Liver (tissue), 3 donors: ENCODE data around the gene EYA4.

Source experiments
- GABPA ChIP-seq, 2 donors: IDR thresholded peaks in 1 of 2; conservative IDR thresholded peaks in 1 of 2; 2 replicates each; pipeline ENCODE4 v1.6.1; 2016; ENCODE audit warnings: antibody characterized with exemption in 2 of 2, mild to moderate bottlenecking in 1 of 2, moderate library complexity in 1 of 2
- HNF4G ChIP-seq: IDR thresholded peaks from 2 replicates; pipeline ENCODE4 v1.6.1; 2016; ENCODE audit warnings: antibody characterized with exemption
- RXRA ChIP-seq, 2 donors: IDR thresholded peaks; 2 replicates each; pipeline ENCODE4 v1.6.1; 2017 to 2018; ENCODE audit warnings: antibody characterized with exemption in 2 of 2, mild to moderate bottlenecking in 1 of 2
- TF ChIP-seq, protein P1 (sequence below): fragments of 150-350 bp; IDR thresholded peaks from 2 replicates; pipeline ENCODE4 v1.5.1; 2017; ENCODE audit warnings: improper control_type of control experiment, low read depth, low read length; ENCODE audit not compliant: missing input control
- TF ChIP-seq, protein P2 (sequence below): IDR thresholded peaks from 2 replicates; pipeline ENCODE4 v1.6.1; 2016; ENCODE audit warnings: antibody characterized with exemption, mild to moderate bottlenecking
- TF ChIP-seq, protein P3 (sequence below): IDR thresholded peaks from 2 replicates; pipeline ENCODE4 v1.6.1; 2016; ENCODE audit warnings: antibody characterized with exemption
- donor health status: healthy.
- donor health status: healthy.

DNA sequence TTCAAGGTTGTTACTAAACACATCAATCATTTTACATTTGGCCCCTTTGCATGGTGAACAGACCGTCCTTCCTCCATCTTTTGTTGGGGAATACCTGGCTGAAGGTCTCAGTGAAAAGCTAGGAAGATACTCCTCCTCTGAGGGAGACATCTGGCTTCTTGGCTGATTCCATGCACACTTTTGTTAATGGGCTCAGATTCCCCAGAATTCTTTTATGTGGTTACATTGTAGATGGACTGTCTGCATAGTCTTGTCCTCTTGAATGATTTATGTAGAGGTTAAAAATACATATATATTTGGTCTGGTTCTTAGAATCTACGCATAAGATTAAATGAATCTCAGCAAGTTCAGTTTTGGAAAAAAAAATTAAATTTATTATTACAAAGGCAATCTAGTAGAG, 167.0 kb downstream of the EYA4 start:
- TF ChIP-seq, protein P1, sequence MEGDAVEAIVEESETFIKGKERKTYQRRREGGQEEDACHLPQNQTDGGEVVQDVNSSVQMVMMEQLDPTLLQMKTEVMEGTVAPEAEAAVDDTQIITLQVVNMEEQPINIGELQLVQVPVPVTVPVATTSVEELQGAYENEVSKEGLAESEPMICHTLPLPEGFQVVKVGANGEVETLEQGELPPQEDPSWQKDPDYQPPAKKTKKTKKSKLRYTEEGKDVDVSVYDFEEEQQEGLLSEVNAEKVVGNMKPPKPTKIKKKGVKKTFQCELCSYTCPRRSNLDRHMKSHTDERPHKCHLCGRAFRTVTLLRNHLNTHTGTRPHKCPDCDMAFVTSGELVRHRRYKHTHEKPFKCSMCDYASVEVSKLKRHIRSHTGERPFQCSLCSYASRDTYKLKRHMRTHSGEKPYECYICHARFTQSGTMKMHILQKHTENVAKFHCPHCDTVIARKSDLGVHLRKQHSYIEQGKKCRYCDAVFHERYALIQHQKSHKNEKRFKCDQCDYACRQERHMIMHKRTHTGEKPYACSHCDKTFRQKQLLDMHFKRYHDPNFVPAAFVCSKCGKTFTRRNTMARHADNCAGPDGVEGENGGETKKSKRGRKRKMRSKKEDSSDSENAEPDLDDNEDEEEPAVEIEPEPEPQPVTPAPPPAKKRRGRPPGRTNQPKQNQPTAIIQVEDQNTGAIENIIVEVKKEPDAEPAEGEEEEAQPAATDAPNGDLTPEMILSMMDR: no peak
- no peak for TF ChIP-seq HNF4G
- TF ChIP-seq, protein P2, sequence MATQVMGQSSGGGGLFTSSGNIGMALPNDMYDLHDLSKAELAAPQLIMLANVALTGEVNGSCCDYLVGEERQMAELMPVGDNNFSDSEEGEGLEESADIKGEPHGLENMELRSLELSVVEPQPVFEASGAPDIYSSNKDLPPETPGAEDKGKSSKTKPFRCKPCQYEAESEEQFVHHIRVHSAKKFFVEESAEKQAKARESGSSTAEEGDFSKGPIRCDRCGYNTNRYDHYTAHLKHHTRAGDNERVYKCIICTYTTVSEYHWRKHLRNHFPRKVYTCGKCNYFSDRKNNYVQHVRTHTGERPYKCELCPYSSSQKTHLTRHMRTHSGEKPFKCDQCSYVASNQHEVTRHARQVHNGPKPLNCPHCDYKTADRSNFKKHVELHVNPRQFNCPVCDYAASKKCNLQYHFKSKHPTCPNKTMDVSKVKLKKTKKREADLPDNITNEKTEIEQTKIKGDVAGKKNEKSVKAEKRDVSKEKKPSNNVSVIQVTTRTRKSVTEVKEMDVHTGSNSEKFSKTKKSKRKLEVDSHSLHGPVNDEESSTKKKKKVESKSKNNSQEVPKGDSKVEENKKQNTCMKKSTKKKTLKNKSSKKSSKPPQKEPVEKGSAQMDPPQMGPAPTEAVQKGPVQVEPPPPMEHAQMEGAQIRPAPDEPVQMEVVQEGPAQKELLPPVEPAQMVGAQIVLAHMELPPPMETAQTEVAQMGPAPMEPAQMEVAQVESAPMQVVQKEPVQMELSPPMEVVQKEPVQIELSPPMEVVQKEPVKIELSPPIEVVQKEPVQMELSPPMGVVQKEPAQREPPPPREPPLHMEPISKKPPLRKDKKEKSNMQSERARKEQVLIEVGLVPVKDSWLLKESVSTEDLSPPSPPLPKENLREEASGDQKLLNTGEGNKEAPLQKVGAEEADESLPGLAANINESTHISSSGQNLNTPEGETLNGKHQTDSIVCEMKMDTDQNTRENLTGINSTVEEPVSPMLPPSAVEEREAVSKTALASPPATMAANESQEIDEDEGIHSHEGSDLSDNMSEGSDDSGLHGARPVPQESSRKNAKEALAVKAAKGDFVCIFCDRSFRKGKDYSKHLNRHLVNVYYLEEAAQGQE: no peak
- TF ChIP-seq RXRA (IDR thresholded peaks at IDR 0.05): no peak
- no peak for TF ChIP-seq GABPA (IDR thresholded peaks at IDR 0.05 in 1 of 2, conservative IDR thresholded peaks at IDR 0.05 in 1 of 2)
- TF ChIP-seq, protein P3, sequence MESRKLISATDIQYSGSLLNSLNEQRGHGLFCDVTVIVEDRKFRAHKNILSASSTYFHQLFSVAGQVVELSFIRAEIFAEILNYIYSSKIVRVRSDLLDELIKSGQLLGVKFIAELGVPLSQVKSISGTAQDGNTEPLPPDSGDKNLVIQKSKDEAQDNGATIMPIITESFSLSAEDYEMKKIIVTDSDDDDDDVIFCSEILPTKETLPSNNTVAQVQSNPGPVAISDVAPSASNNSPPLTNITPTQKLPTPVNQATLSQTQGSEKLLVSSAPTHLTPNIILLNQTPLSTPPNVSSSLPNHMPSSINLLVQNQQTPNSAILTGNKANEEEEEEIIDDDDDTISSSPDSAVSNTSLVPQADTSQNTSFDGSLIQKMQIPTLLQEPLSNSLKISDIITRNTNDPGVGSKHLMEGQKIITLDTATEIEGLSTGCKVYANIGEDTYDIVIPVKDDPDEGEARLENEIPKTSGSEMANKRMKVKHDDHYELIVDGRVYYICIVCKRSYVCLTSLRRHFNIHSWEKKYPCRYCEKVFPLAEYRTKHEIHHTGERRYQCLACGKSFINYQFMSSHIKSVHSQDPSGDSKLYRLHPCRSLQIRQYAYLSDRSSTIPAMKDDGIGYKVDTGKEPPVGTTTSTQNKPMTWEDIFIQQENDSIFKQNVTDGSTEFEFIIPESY: no peak
